HG03139 (cell line): ENCODE data around the gene YARS1.

Source experiments
- ATAC-seq: cut with Tn5 transposase; IDR thresholded peaks from one replicate; pipeline ENCODE4 v1.9.1; 2021; ENCODE audit not compliant: unreplicated experiment

Gene YARS1

GRCh38 chr1:32748926-32749325, 68.2 kb downstream of the YARS1 start:
- no peak for ATAC-seq

DNA sequence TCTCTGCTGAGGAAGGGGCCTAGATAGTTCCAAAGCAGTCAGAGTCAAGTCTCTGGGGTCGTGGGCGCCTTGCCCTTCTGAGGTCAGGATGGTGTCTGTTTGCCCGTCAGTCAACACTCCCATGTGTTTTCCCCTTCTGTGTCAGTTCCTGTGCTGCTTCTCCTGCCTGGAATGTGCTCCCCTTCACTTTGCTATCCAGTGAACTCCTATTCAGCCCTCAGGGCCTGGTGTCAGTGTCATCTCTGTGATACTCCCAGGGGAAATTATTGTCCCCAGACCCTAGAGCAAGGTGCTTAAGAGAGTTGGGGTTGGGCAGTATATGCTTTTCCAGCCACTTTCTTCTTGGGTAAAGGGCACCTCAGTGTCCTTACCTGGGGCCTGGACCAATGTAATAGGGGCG, 68.8 kb downstream of the YARS1 start:
- ATAC-seq: no peak

DNA sequence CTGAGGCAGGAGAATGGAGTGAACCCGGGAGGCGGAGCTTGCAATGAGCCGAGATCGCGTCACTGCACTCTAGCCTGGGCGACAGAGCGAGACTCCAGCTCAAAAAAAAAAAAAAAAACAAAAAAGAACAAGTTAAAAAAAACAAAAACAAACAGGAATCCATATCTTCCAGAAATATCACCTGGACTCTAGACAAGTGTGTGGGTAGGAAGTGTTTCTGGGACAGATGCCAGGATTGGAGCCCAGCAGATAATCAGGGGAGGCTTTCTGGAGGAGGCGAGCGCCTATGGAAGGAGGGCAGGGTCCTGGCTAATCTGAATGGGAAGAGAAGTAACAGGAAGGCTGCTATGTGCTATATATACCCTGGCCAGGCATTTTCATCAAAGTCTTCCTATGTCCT, 71.0 kb downstream of the YARS1 start:
- ATAC-seq: no peak

GRCh38 chr1:32744071-32744425, 73.1 kb downstream of the YARS1 start:
- no peak for ATAC-seq

DNA sequence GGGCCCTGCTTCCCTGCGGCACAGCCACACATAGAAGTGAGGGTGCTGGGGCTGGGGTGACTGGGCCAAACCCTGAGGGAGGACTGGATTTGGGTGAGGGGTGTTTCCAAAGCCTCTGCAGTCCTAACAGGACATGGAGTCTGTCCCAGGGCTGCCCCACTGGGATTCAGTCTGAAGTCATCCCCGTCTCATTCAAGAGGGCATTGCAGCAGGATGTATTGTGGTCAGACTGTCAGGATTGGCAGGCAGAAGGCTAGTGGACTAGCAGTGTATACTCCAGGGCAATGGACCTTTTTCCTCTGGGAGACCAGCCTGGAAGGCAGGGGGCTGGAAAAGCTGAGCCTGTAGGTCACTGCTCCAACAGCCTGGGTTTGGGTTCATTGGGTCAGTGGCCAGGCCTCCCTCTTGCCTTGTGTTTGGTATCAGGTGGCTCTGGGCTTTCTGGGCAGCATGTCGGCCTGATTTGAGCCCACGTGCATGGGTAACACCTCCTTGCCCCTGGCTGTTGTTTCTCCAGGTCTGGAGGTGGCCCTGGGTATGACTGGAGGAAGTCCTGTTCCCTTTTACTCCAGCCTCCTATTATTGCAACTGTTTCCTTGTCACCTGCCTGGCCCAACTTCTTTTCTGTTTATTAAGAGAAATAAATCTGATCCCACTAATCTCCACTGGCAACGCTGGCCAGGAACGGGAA, 73.6 kb downstream of the YARS1 start:
- ATAC-seq: no peak

DNA sequence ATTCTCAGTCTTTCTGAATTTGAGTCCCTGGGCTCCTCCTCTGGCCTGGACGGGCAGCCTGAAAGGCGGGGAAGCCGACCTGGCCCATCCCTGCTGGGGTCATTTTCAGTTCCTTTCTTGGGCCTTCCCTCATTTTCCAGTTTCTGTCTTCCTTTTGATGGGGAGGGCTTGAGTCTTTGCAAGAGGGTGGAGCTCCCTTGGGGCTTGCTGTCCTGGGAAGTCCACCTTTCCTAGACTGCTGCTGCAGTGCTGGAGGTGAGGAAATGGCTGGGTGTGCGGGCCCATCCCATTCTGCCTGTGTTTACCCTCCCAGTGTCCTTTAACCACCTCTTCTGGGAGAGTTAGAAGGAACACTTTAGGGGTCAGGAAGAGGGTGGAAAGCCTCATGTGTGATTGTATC, 74.2 kb downstream of the YARS1 start:
- ATAC-seq: no peak

DNA sequence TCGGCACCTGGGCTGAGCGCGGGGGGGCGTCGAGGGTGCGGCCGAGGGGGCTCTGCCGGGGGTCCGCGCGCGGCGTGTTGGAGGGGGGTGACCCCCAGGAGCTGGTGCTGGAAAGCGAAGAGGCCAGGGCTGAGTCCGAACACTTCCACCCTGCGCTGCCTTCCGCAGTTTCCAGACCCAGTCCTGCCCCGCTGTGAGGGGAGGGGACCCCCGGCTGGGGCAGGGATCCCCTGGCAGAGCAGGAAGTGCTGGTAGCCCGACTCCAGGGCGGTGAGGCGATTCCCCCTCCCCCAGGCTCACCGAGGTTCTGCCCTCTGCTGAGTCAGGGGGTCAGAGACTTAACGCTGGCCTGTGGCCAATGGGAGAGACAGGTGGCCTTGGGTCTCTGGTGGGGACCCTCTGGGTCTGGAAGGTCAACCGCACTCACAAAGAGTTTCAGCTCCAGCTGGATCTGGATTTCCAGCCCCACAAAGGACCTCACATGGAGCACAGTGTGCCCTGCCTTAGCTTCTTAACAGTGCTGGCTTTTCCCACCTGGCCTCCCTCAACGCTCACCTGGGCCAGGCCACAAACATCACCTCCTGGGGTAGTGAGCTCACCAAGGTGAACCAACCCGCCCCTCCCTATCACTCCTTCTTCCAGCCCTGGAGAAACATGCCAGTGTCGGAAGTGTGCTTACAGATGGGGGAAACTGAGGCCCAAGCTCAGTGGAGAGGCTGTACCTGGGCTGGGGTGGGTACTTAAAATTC, 74.8 kb downstream of the YARS1 start:
- no peak for ATAC-seq

DNA sequence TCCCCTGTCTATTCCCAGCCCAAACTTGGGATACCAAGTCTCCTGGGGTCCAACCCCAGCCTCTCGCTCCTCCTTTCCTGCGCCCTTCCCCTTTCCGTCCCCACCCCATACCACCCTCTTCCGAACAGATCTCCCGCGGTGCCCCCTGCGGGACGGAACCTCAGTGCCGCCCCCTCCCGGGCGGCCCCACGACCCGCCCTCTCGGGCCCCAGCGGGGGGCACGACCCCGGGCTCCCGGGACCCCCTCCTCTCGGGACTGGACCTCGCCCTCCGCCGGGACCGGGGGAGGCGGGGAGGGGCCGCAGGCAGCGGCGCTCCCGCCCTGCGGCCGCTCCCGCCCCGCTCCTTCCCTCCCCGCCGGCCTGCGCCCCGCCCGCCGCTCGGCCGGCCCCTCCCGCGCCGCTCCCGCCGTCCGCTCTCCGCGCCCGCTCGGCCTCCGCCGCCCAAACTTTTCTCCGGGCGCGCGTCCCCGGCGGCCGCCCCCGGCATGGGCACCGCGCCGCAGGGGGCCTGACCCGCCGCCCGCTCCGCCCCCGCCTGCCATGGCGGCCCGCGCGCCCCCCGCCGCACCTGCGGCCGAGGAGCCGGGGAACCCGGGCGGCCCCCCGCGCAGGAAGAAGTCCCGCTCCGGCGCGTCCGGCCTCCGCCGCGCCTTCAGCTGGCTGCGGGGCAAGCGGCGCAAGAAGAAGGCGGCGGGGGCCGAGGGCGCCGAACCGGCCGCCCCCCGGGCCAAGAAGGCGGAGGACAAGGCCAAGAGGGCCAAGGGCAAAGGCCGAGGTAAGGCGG, 75.6 kb downstream of the YARS1 start:
- ATAC-seq: no peak

- no peak for ATAC-seq
Measured at GRCh38 chr1:32741059-32741412, 76.1 kb downstream of the YARS1 start.

- no peak for ATAC-seq
Measured at GRCh38 chr1:32736812-32737791, 80.1 kb downstream of the YARS1 start.

DNA sequence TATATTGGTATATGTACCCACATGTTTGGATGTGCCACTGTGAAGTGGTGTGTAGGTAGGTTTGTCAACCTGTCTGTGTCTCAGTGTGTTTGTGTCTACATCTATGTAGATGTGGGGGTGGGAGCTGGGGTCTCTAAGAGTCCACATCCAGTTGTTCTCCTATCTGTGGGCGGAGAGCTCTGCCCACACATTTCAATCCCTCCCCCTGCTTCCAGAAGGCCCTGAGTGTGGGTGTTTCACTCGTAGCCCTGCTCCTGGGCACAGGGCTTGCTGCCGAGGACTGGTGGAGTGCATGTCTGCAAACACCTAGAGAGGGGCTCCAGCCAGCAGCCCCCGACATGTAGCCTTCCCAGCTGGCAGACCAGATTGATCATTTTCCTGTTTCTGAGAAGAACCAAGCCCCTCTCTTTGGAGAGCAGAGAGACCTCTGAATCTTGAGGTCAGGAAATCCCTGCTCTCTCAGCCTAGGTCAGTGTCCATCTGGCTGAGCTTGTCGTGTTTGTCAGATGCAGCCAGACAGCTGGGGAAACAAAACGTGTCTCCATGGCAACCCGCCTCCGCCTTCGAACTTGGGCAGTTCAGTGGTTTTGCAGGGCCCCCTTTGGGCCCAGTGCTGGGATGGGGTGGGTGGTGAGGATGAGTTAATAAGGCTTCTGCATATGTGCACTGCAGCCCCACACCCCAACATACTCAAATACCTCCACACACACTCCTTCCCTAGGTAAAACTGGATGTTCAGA, 83.4 kb downstream of the YARS1 start:
- ATAC-seq: no peak

DNA sequence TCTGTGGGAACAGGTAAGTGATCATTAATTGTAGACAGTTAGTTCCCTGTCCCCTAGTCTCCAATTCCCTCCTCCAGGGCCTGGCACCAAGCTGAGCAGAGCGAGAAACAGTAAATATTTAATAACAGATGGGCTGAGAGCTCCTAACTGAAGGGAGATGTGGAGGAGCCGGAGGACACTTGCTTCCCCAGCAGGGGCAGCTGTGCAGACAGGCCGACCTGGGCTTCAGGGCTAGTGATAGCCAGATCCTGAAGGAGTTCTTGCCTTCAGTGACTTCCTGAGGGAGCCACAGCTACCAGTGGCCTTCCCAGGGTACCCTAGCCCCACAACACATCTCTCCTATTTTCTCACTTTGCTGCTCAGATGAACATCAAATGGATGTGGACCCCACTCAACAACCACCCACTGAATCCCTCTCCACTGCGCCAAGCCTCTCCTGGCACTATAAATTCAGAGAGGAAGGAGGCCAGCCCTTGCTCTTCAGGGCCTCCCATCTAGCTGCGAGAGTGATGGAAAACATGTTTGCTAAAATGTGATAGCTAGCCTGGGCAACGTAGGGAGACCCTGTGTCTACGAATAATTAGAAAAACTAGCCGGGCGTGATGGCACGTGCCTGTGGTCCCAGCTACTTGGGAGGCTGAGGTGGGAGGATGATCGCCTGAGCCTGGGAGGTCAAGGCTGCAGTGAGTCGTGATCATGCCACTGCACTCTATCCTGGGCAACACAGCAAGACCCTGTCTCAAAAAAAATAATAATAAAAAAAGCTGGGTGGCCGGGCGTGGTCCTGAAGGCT, 87.7 kb downstream of the YARS1 start:
- ATAC-seq: no peak

GRCh38 chr1:32728413-32729077, 88.6 kb downstream of the YARS1 start:
- no peak for ATAC-seq

DNA sequence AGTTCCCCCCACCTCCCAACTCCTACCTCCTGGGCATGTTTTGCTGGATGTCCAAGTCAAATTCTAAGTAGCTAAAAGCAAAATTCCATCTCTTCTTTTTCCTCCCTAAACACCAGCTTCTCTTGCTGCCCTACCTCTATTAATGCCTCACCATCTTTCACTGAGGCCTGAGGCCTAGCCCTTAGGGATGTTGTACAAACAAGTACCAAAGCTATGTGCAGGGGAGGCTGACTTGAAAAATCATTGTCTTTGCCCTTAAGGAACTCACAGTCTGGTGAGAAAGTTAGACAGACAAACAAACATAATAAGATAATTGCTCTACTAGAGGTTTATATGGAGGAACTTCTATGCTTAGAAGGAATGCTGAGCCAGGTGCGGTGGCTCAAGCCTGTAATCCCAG, 89.3 kb downstream of the YARS1 start:
- ATAC-seq: no peak

GRCh38 chr1:32725615-32725982, 91.6 kb downstream of the YARS1 start:
- ATAC-seq: no peak
